WI38 (cell line): Measurements from ENCODE around the gene BTG1.
"Not testable (repeated sequence)": the region's sequence is repeated elsewhere in the genome, so short reads cannot be mapped to it uniquely, and the experiment has no call there.

Experiments used
- H3K4me3 ChIP-seq: 2 replicates; pipeline ENCODE4 v1.5.1; 2011; ENCODE audit warnings: low read depth, mild to moderate bottlenecking, control low read depth, low read length
- CTCF ChIP-seq: IDR thresholded peaks from 2 replicates; pipeline ENCODE4 v1.5.1; 2012; ENCODE audit warnings: low read depth, mild to moderate bottlenecking, control low read depth, low read length

BTG1 gene

GRCh38 chr12:92094751-92095161 is 50.9 kb downstream of the BTG1 start:
- no peak for TF ChIP-seq CTCF
- no peak overlapping the region for H3K4me3 ChIP-seq

DNA sequence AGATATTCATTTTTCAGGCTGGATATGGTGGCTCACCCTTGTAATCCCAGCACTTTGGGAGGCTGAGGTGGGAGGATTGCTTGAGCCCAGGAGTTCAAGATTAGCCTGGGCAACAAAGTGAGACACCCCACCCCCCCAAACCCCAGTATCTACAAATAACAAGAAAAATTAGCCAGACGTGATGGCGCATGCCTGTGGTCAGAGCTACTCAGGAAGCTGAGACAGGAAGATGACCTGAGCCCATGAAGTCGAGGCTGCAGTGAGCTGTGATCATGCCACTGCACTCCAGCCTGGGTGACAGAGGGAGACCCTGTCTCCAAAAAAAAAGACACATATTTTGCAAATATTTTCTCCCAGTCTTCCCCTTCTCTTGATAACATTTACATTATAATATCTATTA is 51.3 kb downstream of the BTG1 start:
- H3K4me3 ChIP-seq = not testable (repeated sequence)
